Measurements from ENCODE around the gene SRRM3.
"Not testable (repeated sequence)": the region's sequence is repeated elsewhere in the genome, so short reads cannot be mapped to it uniquely, and the experiment has no call there.

The SRRM3 gene

GRCh38 chr7:76317782-76318487 lies 116.2 kb downstream of the SRRM3 start:
- peak; percentile 97 to 99 (median 97) for DNase-seq

- peak; percentile 88 to 90 (median 88) for DNase-seq
Observed at GRCh38 chr7:76318488-76319353, 117.0 kb downstream of the SRRM3 start.

- no peak for DNase-seq
Observed at GRCh38 chr7:76325092-76325491, 123.4 kb downstream of the SRRM3 start.

DNA sequence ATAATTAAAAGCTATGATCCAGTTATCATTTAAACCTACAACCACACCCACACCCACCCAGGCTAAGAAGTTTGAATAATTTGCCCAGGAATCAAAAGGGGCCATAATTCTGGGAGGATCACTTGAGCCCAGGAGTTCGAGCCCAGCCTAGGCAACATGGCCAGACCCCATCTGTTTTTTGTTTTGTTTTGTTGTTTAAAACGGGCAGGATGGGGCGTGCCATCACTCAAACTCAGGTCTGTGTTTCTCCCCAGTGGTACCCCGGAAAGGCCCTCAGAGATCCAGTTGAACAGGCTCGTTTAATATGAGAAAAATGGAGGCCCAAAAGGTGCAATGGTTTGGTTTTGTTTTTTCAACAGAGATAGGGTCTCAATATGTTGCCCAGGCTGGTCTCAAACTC lies 124.1 kb downstream of the SRRM3 start:
- DNase-seq = no peak

- no peak for DNase-seq
Observed at GRCh38 chr7:76326646-76327233, 125.0 kb downstream of the SRRM3 start.

DNA sequence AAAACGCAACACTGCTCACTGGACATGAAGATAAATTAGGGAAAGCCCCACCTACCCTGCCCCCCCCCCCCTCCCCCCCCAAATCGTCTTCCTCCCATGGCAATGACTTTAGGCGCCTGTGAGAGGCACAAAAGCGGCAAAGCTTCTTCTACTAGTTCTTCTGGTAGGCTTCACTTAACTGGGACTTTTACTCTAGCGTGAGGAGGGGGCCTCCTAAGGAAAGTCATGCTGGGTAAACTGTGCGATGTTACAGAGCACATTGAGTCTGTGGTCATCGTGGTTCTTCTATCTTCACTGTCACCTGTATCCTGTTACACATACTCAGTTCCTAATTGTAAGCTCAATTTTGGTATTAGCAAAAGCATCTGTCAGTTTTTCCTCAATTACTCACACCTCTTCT lies 125.9 kb downstream of the SRRM3 start:
- peak in 1 of 3 donors; percentile 25 for DNase-seq

GRCh38 chr7:76328389-76328788 lies 126.7 kb downstream of the SRRM3 start:
- DNase-seq = no peak

DNA sequence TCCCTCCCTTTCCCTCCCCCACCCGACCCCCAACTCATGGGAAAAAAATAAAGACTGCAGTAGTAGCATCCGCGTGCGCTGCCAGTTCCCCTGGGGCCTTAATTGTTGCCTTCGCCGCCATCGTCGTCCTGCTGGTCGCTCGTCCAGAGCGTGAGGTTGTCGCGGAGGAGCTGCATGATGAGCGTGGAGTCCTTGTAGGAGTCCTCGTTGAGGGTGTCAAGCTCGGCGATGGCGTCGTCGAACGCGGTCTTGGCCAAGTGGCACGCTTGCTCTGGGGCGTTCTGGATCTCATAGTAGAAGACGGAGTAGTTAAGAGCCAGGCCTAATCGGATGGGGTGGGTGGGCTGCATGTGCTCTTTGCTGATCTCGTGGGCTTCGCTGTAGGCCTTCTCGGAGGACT lies 127.8 kb downstream of the SRRM3 start:
- DNase-seq = no peak

DNA sequence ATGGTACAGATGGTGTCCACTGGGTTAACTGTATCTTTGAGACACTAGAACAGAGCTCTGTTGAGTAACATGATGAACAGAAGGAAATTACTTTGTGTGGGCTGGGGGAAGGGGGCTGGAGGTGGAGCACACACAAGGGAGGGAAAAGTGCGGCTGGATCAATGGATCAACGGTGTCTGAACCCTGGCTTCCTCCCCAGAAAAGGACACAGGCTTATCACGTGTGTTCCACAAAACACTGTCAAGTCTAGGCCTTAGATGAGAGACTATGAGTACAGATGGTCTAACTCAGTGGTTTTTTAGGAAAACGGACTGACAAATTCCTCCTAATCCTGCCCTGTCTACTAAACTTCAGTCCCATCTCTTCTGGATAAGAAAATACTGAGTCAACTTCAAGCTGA lies 128.6 kb downstream of the SRRM3 start:
- no peak for DNase-seq

GRCh38 chr7:76330673-76331072 lies 129.0 kb downstream of the SRRM3 start:
- no peak for DNase-seq

DNA sequence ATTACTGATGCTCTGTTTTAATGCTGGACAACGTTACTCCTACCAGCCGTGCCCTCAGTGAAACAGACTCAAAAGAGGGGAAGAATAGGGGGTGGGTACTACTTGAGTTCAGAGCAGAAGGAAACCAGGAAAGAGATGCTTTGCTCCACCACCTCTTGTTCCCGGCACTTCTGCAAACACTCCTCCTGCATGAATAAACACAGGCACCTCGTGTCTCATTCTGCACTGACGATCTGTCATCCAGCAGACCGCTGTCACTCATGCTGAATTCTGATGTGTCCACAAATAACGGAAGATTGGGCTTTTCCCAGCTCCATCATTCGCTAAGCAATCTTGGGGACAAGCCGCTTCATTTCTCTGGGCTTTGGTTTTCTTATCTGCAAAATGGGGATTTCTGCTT lies 130.4 kb downstream of the SRRM3 start:
- DNase-seq = peak; percentile 24 to 84 (median 58)

DNA sequence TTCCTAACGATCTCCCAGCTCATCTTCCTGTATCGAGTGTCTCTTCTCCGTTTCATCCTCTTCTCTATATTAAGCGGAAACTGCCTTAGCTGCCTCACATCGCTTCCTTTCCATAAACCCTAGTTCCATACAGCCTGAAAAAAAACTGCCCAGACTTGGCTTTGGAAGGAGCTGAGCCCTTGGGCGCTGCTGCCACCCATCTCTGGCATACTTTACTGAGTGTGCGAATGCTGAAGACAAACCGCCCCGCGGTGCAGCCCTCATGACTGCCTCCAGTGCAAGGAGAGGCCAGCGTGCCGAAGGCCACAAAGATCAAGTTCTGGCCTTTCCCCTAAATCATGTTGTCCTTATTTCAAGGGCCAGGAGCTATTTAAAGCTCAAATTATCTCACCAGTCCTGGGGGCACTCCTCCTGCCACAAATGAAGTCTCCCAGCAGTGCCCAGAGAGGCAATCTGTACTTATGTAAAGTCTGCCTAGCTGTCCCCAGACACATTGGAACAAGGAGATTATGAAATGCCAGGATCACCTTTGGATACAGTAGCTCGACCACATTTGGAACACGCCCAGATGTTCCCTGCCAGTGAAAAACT lies 131.9 kb downstream of the SRRM3 start:
- DNase-seq = peak; percentile 40 to 57 (median 55)

GRCh38 chr7:76334320-76334967 lies 132.7 kb downstream of the SRRM3 start:
- DNase-seq = no peak

DNA sequence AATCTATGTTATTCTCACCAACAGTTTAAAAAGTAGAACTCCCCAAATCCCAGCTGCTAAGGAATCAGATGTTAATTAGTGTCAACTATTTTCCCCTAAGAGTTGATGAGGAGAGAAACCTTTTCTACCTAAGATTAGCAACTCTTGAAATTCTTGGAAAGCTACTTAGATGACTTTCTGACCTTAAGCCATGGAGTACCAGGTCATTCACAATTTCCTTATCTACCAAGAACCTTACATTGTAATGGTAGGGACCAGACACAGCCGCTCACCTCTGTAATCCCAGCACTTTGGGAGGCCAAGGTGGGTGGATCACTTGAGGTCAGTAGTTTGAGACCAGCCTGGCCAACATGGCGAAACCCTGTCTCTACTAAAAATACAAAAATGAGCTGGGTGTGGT lies 133.7 kb downstream of the SRRM3 start:
- DNase-seq = not testable (repeated sequence)

- no peak for DNase-seq
Observed at GRCh38 chr7:76336094-76336493, 134.4 kb downstream of the SRRM3 start.
